GM19025 (cell line): ENCODE results near the gene COL2A1.

Experiments used
- ATAC-seq: cut with Tn5 transposase; IDR thresholded peaks from one replicate; pipeline ENCODE4 v1.9.1; 2021; ENCODE audit warnings: mild to moderate bottlenecking, low read depth, moderate library complexity; ENCODE audit not compliant: unreplicated experiment

The COL2A1 gene

DNA sequence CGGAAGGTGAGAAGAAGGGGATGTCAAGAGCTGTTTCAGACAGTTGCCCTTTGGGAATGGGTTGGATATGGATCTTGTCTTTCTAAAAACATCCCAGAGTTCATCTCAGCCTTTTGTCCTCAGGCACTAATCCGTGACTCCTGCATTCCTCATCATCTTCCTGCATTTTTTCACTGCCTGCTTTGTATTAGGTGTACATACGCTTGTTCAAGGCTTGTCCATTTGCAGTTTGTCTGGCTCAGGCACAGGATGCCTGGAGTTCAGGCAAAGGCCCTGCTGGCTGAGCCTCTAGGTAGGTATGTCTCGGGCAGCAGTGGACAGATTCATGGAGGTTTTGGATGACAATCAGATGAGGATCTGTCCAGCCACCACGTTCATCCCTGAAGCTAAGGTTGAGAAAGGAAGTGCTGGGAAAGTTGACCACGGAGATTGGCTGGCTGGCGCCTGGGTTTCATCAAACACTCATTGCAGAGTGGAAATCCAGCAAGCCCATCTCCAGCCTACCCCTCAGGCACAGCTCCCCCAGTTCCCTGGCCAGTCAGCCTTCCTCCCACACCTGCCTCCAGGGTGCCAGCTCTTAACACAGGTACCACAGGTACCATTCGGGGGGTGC is 53.3 kb downstream of the COL2A1 start:
- ATAC-seq = no peak

DNA sequence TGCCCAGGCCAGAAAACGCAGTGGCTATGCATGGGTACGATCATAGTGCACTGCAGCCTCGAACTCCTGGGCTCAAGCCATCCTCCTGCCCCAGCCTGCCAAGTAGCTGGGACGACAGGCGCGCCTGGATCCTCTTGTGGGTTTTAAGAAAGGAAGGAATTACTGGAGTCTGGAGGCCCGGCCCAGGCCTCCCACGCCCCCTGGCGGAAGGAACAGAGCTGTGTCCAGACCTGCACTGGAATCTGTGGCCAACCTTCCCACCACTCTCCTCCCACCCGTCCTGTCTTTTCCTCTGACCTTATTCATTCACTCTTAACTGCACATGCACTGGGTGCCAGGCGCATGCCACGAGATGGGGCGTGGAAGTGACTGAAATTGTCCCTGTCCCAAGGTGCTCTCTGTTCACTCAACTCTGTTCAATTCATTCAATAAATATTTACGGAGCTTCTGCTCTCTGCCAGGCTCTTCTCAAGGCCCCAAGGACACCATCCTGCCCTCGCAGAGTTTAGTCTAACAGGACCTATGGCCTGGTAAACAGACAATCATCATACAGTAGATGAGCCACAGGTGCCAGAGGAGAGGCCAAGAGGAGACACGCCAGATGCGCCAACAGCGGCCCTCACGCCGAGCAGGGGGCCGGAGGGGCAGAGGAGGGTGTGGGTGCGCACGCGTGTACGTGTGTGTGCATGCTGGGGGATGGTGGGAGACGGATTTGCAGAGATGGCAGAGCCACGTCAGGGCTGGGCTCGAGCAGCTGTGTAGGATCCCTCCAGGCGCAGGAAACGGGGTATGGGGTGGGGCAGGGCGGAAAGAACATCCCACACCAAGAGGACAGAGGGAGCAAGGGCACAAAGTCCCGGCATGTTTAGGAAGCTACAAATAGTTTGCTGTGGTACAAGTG is 54.6 kb downstream of the COL2A1 start:
- no peak for ATAC-seq

DNA sequence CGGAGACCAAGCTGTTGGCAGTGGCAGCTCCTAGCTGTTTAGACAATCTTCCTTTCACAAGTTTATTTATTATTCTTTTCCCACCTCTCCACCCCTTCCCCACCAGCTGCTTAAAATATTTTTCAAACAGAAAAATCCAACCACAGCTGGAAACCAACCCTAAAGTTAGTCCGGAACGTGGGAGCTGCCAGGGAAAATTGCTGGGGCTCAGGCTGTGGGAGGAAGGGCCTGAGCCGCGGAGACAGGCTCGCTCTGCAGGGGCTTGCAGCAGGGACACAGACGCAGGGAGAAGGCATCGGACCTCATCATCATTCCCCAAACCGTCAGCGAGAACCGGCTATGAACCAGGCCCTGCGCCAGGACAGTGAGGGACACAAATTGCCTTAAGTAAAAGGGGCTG is 56.9 kb downstream of the COL2A1 start:
- ATAC-seq = no peak

- ATAC-seq = no peak
These were observed 57.6 kb downstream of the COL2A1 start for GRCh38 chr12:47946413-47947323.

GRCh38 chr12:47945341-47945728 is 58.9 kb downstream of the COL2A1 start:
- no peak for ATAC-seq

DNA sequence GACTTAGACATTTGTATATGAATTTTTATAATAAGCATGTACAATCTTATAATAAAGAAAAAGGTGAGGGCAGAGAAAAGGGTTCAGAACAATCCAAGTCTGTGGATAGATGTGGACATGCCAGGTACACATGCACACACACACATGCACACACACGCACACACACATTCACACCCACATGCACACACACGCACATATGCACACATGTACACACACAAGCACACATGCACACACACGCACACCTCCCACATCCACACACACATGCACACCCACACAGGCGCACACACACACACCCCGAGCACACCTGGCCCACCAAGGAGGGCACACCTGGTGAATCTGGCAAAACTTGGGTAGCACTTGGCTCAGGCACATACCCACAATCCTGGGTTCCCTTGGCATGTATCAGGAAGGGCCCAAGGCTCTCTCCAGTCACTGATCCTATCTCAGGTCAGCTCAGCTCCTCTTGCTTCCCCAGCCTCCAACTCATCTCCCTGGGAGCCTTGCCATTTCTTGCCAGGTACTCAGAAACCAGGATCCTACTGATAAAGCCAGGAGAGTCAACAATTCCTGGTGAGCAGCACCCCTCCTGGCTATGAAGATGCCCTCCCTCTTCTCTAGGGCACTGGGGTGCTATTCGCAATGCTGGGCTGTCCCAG is 59.5 kb downstream of the COL2A1 start:
- no peak for ATAC-seq

DNA sequence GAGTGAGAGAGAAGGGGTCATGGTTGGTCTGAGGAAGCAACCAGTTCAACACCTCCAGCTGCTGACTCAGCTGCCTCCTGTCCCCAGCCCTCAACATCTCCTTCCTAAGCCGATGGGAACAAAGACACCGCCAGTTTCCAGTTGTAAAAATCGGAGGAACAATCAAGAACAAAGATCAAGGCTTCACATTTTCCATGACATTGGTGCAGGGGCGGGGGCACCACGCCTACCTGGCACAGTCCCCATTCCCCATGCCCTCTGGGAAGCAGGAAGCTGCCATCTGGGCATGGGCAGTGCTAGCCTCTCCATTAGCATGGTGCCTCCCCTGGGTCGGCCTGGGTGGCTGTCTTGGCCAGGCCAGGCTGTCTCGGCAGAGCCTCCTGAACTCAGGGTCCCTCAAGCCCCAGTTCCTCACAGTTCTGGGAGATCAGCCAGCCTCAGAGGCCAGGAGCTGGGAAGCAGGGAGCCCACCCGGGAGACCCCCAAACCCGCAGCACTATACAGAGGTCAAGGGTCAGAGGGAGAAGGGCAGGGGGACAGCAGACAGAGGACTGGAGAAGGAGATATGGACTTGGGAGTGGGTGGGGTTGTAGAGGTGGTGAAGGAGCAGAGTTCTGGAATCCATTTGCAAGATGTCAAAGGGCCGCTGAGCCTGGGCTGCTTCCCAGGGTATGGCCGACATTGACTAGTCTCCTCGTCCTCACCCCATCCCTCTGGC is 60.5 kb downstream of the COL2A1 start:
- no peak for ATAC-seq

GRCh38 chr12:47942614-47943225 is 61.6 kb downstream of the COL2A1 start:
- ATAC-seq = no peak

DNA sequence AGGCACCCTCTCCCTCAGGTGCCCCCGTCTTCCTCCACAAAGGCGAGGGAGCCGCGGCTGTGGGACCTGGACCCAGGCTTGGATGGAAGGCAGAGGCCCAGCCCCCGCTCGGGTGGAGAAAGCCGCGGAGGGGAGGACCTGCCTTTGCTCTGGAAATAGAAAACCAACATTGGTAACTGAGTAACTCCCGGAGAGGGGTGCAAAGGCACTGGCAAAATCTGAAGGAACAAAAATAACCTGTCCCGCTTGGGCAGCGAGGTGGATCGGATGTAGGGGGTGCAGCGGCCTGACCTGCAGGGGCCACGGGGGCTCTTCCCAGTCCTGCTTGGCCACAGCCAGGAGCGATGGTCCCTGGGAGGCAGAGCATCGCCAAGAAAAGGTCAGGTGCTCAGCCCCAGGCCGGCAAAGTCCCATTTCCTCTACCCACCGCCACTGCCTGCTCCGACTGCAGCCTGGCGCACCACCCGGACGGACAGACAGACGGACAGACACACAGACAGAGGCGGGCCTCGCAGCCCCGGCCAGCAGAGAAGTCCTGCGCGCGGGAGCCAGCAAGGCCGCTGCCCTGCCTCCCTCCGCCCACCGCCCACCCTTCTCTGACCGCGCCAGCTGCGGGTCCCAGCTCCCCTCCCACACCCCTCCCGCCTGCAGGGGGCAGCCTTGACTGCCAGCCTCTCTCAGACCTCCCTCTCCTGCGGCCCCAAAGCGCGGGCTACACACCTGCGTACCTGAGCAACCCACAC is 62.2 kb downstream of the COL2A1 start:
- ATAC-seq = no peak

GRCh38 chr12:47941475-47941780 is 62.8 kb downstream of the COL2A1 start:
- no peak for ATAC-seq

DNA sequence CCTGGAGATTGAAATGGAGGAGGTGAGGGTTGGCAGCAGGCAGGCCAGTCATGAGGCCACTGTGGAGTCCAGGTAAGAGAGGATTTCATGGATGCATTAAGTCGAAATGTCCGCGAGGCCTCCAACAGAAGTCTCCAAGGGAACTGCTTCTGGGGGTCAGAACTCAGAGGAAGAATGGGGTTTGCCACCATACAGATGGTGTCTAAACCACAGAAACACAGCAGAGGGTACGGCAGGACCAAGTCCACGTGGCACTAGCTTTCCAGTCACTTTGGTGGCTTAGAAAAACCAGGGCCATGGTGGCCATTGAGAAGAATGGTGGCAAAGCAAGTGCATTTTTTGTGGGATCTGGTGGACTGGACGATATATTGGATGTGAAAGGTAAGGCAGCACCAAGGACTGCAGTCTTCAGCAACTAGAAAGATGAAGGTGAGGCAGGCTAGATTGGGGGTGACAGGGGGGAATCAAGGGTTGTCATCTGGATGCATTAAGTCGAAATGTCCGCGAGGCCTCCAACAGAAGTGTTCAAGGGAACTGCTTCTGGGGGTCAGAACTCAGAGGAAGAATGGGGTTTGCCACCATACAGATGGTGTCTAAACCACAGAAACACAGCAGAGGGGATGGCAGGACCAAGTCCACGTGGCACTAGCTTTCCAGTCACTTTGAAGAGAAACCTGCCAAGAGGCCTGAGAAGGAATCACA is 63.4 kb downstream of the COL2A1 start:
- ATAC-seq = no peak

GRCh38 chr12:47939009-47939601 is 65.2 kb downstream of the COL2A1 start:
- no peak for ATAC-seq

DNA sequence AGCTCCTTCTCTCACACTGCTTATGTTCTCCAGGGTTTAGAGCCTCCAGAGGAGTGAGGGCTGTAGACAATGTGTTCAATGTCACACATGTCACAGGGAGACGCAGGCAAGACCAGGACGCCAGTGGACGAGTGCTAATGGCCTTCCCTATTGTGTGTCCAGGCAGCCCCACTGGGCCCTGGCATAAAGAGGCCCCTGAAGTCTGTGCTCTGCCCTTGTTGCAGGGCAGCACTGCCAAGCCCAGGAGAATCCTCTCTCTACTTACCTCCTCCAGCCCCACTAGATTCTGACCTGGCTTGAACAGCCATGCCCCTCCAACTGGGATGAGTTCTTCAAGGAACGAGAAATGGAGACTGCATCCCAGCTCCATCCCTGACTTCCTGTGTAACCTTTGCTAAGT is 65.7 kb downstream of the COL2A1 start:
- no peak for ATAC-seq

DNA sequence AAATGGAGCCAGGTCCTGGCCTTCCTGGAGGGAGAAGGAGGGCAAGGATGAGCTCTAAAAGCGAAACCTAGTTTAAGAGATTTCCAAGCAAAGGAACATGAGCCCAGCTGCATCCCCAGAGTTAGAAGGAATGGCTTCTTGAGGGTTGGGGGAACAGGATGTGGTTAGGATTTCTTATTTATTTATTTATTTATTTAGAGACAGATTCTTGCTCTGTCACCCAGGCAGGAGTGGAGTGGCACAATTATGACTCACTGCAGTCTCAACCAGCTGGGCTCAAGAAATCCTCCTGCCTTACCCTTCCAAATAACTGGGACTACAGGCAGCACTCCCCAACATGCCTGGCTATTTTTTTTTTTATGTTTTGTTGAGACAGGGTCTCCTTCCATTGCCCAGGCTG is 66.2 kb downstream of the COL2A1 start:
- ATAC-seq = no peak

DNA sequence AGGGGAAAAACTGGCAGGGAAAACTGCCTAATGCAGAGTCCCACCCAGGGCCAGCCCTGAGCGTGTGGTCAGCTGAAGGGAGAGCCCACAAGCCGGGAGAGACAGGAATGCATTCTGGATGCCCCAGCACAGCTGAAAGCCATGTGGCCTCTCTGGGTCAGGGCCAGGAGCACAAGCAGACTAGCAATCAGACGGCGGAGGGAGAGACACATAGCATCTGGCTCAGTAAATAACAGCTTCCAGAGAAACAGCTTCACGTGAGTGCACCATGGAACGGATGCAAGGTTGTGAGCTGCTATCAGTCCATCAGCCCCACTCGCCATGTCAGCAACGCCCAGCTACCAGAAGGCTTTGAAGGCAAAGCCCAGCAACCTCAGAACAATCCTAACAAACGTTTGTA is 69.1 kb downstream of the COL2A1 start:
- ATAC-seq = no peak

- ATAC-seq = no peak
These were observed 73.1 kb downstream of the COL2A1 start for GRCh38 chr12:47931187-47931586.

- no peak for ATAC-seq
These were observed 73.6 kb downstream of the COL2A1 start for GRCh38 chr12:47930634-47931033.

DNA sequence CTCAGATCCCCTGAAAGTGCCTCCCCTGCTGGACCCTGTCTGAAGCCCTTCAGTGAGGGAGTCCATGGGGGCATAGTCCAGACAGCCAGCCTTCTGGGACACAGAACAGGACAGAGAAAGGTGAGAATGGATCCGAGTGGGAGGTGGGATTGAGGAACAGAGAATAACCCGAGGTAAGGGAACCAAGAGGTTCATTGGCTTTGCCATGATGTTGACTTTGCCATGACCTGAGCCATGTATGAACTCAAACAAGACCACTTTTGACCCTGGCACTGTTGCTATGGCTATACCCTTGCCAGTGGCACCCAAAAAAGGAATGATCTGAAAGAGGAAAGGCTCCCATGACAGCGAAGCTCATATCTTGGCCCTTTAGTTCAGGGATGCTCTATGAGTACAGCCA is 76.9 kb downstream of the COL2A1 start:
- ATAC-seq = no peak
